Osteoblast (primary cell): ENCODE data around the gene PIP5K1C. TPM values are rescaled to one million over a fixed set of nuclear protein-coding genes. Genes with fewer than 3 reads are reported as not detected.
A peak's percentile ranks its signal among the peaks of the same experiment; 100 is the strongest.

Source experiments
- DNase-seq: peaks from one replicate; pipeline ENCODE4 v3.0.0; 2011; ENCODE audit warnings: low spot score, mixed read lengths; ENCODE audit not compliant: insufficient read length; ENCODE audit errors: missing footprints
- H2AFZ ChIP-seq: 2 replicates; pipeline ENCODE4 v1.6.0; 2011; ENCODE audit warnings: mild to moderate bottlenecking, low read length
- H3K27ac ChIP-seq: 2 replicates; pipeline ENCODE4 v1.5.1; 2011; ENCODE audit warnings: mild to moderate bottlenecking, low read depth, low read length, moderate library complexity
- H3K27me3 ChIP-seq: 2 replicates; pipeline ENCODE4 v1.6.0; 2012; ENCODE audit warnings: mild to moderate bottlenecking, control low read depth, inconsistent platforms, low read length, moderate library complexity; ENCODE audit not compliant: insufficient read depth
- H3K36me3 ChIP-seq: 2 replicates; pipeline ENCODE4 v1.5.1; 2011; ENCODE audit warnings: mild to moderate bottlenecking, low read length, control low read depth, moderate library complexity; ENCODE audit not compliant: insufficient read depth
- H3K4me1 ChIP-seq: 2 replicates; pipeline ENCODE4 v1.5.1; 2011; ENCODE audit warnings: mild to moderate bottlenecking, low read length, control low read depth, moderate library complexity; ENCODE audit not compliant: insufficient read depth
- H3K4me2 ChIP-seq: 2 replicates; pipeline ENCODE4 v1.6.0; 2011; ENCODE audit warnings: mild to moderate bottlenecking, low read length; ENCODE audit not compliant: insufficient read depth
- H3K4me3 ChIP-seq: fragments of 200-600 bp; sonication (generic); 3 replicates; pipeline ENCODE4 v1.5.1; 2012; ENCODE audit warnings: mild to moderate bottlenecking, low read length, inconsistent platforms; ENCODE audit not compliant: insufficient read depth
- H3K79me2 ChIP-seq: 2 replicates; pipeline ENCODE4 v1.6.0; 2012; ENCODE audit warnings: mild to moderate bottlenecking, low read length, control low read depth, inconsistent platforms; ENCODE audit not compliant: insufficient read depth
- H3K9me3 ChIP-seq: 2 replicates; pipeline ENCODE4 v1.5.1; 2011; ENCODE audit warnings: low read depth, low read length, control low read depth
- H4K20me1 ChIP-seq: 2 replicates; pipeline ENCODE4 v1.6.0; 2012; ENCODE audit warnings: mild to moderate bottlenecking, low read length, control low read depth; ENCODE audit not compliant: insufficient read depth
- total RNA-seq: library from RNA; depleted of rRNA; stranded (reverse); fragments of >200 nt; gene quantifications from 2 replicates; pipeline ENCODE4 v1.2.3, GENCODE V29; 2012
- TF ChIP-seq, protein P1 (sequence below): IDR thresholded peaks from 2 replicates; pipeline ENCODE4 v1.5.1; 2011; ENCODE audit warnings: mild to moderate bottlenecking, low read depth, low read length, moderate library complexity; ENCODE audit errors: extremely low read depth

PIP5K1C gene
- total RNA-seq, 1 donor, result 30.4 TPM

DNA sequence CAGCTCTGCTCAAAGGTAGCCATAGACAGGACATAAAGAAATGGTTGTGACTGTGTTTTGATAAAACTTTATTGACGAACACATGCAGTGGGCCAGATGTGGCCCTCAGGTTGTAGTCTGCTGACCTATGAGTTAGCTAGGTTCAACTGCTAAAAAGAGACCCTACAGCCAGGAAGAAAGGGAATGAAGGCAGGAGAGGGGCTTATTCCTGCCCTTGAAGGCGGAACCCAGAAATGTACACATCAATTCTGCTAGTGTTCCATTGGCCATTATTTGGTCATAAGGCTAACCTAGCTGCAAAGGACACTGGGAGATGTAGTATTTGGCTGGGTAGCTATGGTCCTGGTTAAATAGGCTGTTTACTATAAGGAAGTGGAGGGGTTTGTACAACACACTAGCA lies 43.2 kb upstream of the PIP5K1C start:
- Histone ChIP-seq H3K4me3 (no peak overlapping the region), H3K27me3 (no peaks in the 10 kb centered on the region), H3K79me2 (no peaks in the 10 kb centered on the region), H3K4me2 (no peak overlapping the region), H3K4me1 (no peaks in the 10 kb centered on the region), H3K27ac (no peak overlapping the region), H2AFZ (no peak overlapping the region), H3K36me3 (no peaks in the 10 kb centered on the region), H4K20me1 (no peaks in the 10 kb centered on the region), H3K9me3 (no peaks in the 10 kb centered on the region)
- TF ChIP-seq, protein P1, sequence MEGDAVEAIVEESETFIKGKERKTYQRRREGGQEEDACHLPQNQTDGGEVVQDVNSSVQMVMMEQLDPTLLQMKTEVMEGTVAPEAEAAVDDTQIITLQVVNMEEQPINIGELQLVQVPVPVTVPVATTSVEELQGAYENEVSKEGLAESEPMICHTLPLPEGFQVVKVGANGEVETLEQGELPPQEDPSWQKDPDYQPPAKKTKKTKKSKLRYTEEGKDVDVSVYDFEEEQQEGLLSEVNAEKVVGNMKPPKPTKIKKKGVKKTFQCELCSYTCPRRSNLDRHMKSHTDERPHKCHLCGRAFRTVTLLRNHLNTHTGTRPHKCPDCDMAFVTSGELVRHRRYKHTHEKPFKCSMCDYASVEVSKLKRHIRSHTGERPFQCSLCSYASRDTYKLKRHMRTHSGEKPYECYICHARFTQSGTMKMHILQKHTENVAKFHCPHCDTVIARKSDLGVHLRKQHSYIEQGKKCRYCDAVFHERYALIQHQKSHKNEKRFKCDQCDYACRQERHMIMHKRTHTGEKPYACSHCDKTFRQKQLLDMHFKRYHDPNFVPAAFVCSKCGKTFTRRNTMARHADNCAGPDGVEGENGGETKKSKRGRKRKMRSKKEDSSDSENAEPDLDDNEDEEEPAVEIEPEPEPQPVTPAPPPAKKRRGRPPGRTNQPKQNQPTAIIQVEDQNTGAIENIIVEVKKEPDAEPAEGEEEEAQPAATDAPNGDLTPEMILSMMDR, result no peak
- no peak for DNase-seq

DNA sequence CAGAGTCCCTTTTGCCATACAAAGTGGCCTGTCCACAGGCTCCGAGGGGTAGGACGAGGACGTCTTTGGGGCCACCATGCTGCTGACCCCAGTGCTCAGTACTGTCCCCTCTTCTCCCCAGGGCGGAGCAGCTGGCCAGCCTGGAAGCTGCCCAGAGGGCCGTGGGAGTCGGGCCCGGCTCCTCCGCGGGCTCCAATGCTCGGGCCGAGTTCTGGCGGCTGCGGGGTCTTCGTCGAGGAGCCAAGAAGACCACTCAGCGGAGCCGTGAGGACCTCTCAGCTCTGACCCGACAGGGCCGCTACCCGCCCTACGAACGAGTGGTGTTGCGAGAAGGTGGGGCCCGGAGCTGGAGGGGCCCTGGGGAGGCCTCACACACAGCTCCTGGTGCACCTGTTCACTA lies 40.2 kb upstream of the PIP5K1C start:
- DNase-seq, result no peak
- no peaks in the 10 kb centered on the region for H3K27me3 ChIP-seq
- H3K9me3 ChIP-seq, result no peaks in the 10 kb centered on the region
- H3K36me3 ChIP-seq, result no peaks in the 10 kb centered on the region
- TF ChIP-seq, protein P1, result no peak
- H3K4me2 ChIP-seq, result no peak overlapping the region
- H2AFZ ChIP-seq, result no peak overlapping the region
- no peak overlapping the region for H3K4me3 ChIP-seq
- no peaks in the 10 kb centered on the region for H3K4me1 ChIP-seq
- H3K27ac ChIP-seq, result no peak overlapping the region
- no peaks in the 10 kb centered on the region for H3K79me2 ChIP-seq
- no peaks in the 10 kb centered on the region for H4K20me1 ChIP-seq

- Histone ChIP-seq H3K4me2 (no peak overlapping the region), H3K4me1 (no peaks in the 10 kb centered on the region), H2AFZ (no peak overlapping the region), H3K4me3 (no peak overlapping the region), H3K27me3 (no peaks in the 10 kb centered on the region), H3K27ac (no peak overlapping the region), H3K9me3 (no peaks in the 10 kb centered on the region), H4K20me1 (no peaks in the 10 kb centered on the region), H3K36me3 (no peaks in the 10 kb centered on the region), H3K79me2 (no peaks in the 10 kb centered on the region)
- DNase-seq, result no peak
- TF ChIP-seq, protein P1, result no peak
Observed at GRCh38 chr19:3738477-3739220, 38.4 kb upstream of the PIP5K1C start.

- H3K4me1 ChIP-seq, result no peaks in the 10 kb centered on the region
- no peaks in the 10 kb centered on the region for H3K9me3 ChIP-seq
- H3K4me2 ChIP-seq, result no peak overlapping the region
- no peak overlapping the region for H3K27ac ChIP-seq
- H3K79me2 ChIP-seq, result no peaks in the 10 kb centered on the region
- no peaks in the 10 kb centered on the region for H3K27me3 ChIP-seq
- no peaks in the 10 kb centered on the region for H4K20me1 ChIP-seq
- DNase-seq, result peak; percentile 39
- H2AFZ ChIP-seq, result no peak overlapping the region
- H3K36me3 ChIP-seq, result no peaks in the 10 kb centered on the region
- H3K4me3 ChIP-seq, result no peak overlapping the region
- TF ChIP-seq, protein P1, result no peak
Observed at GRCh38 chr19:3737487-3738205, 37.4 kb upstream of the PIP5K1C start.
